A673 (cell line): ENCODE measurements around the gene MBD3L1.

Experiments
- CTCF ChIP-seq: fragments of 300-800, 200-600 bp; sonication (generic); conservative IDR thresholded peaks from 2 replicates; pipeline ENCODE4 v1.5.1; 2017; ENCODE audit warnings: low read depth, mild to moderate bottlenecking, antibody characterized with exemption, low read length, moderate library complexity, mixed read lengths
- EZH2 ChIP-seq: fragments of 200-600 bp; sonication (generic); IDR thresholded peaks from 2 replicates; pipeline ENCODE4 v1.6.1; 2017; ENCODE audit warnings: borderline replicate concordance, low read depth, mild to moderate bottlenecking, mixed read lengths, antibody characterized with exemption, low read length; ENCODE audit not compliant: poor library complexity, severe bottlenecking

- TF ChIP-seq CTCF (no peak), EZH2 (no peak)
These were observed 17.1 kb downstream of the MBD3L1 start for GRCh38 chr19:8849232-8849631.
